Osteocyte (in vitro differentiated cells): ENCODE measurements around the gene EYA2. TPM values are rescaled to one million over a fixed set of nuclear protein-coding genes. Genes with fewer than 3 reads are reported as not detected.

Experiments used
- DNase-seq: peaks from one replicate; pipeline ENCODE4 v3.0.0; 2021; ENCODE audit warnings: mixed read lengths; ENCODE audit not compliant: unreplicated experiment; ENCODE audit errors: extremely low spot score
- H3K27ac Mint-ChIP-seq: one replicate; pipeline ENCODE4 v1.8.0; 2021; ENCODE audit warnings: mild to moderate bottlenecking, mixed read lengths; ENCODE audit not compliant: unreplicated experiment
- H3K27me3 Mint-ChIP-seq: one replicate; pipeline ENCODE4 v1.8.0; 2021; ENCODE audit warnings: mixed read lengths; ENCODE audit not compliant: unreplicated experiment
- H3K36me3 Mint-ChIP-seq: one replicate; pipeline ENCODE4 v1.8.0; 2021; ENCODE audit warnings: mixed read lengths; ENCODE audit not compliant: unreplicated experiment
- H3K4me1 Mint-ChIP-seq: one replicate; pipeline ENCODE4 v1.8.0; 2021; ENCODE audit warnings: mixed read lengths; ENCODE audit not compliant: unreplicated experiment
- H3K4me3 Mint-ChIP-seq: one replicate; pipeline ENCODE4 v1.8.0; 2021; ENCODE audit warnings: mild to moderate bottlenecking, moderate library complexity, mixed read lengths; ENCODE audit not compliant: unreplicated experiment
- H3K9me3 Mint-ChIP-seq: one replicate; pipeline ENCODE4 v1.8.0; 2021; ENCODE audit warnings: mixed read lengths; ENCODE audit not compliant: unreplicated experiment
- total RNA-seq: library from RNA; stranded (reverse); gene quantifications from 2 replicates; pipeline ENCODE4 v1.2.1, GENCODE V29; 2021
- TF ChIP-seq, protein P1 (sequence below): fragments of 200-600 bp; sonication (generic); IDR thresholded peaks from 2 replicates; pipeline ENCODE4 v1.5.0; 2021; ENCODE audit warnings: antibody characterized with exemption, mild to moderate bottlenecking, moderate library complexity

The EYA2 gene
- total RNA-seq, 1 donor from 2014 or later = not detected

DNA sequence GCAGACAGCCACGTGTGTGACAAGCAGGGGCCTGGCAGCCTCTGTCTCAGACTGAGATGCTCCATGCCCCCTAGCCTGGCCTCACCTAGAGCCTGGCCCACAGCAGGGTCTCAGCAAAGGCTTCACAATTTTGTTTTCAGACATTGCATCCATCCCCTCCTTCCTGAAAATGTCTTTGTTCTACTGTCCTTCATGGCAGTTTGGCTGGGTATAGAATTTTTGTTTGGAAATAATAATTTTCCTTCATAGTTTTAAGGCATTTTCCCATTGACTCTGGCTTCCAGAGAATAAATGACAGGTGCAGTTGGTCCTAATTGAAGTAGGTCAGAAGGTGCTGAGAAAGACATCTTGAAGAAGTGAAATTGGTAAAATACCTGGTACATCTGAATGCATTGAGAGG, 216.2 kb downstream of the EYA2 start:
- TF ChIP-seq, protein P1, sequence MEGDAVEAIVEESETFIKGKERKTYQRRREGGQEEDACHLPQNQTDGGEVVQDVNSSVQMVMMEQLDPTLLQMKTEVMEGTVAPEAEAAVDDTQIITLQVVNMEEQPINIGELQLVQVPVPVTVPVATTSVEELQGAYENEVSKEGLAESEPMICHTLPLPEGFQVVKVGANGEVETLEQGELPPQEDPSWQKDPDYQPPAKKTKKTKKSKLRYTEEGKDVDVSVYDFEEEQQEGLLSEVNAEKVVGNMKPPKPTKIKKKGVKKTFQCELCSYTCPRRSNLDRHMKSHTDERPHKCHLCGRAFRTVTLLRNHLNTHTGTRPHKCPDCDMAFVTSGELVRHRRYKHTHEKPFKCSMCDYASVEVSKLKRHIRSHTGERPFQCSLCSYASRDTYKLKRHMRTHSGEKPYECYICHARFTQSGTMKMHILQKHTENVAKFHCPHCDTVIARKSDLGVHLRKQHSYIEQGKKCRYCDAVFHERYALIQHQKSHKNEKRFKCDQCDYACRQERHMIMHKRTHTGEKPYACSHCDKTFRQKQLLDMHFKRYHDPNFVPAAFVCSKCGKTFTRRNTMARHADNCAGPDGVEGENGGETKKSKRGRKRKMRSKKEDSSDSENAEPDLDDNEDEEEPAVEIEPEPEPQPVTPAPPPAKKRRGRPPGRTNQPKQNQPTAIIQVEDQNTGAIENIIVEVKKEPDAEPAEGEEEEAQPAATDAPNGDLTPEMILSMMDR = no peak
- no peak overlapping the region for H3K27ac Mint-ChIP-seq
- no peaks in the 10 kb centered on the region for H3K4me1 Mint-ChIP-seq
- no peak overlapping the region for H3K4me3 Mint-ChIP-seq
- peaks cover 13% of the 10 kb centered on the region for H3K27me3 Mint-ChIP-seq
- no peaks in the 10 kb centered on the region for H3K36me3 Mint-ChIP-seq
- peaks cover 4% of the 10 kb centered on the region for H3K9me3 Mint-ChIP-seq
- no peak for DNase-seq

- DNase-seq = no peak
- TF ChIP-seq, protein P1 = no peak
- peaks cover 4% of the 10 kb centered on the region for H3K9me3 Mint-ChIP-seq
- H3K27me3 Mint-ChIP-seq = peaks cover 10% of the 10 kb centered on the region
- no peak overlapping the region for H3K4me3 Mint-ChIP-seq
- H3K36me3 Mint-ChIP-seq = no peaks in the 10 kb centered on the region
- no peaks in the 10 kb centered on the region for H3K4me1 Mint-ChIP-seq
- H3K27ac Mint-ChIP-seq = no peak overlapping the region
Observed at GRCh38 chr20:47111576-47111975, 216.9 kb downstream of the EYA2 start.

DNA sequence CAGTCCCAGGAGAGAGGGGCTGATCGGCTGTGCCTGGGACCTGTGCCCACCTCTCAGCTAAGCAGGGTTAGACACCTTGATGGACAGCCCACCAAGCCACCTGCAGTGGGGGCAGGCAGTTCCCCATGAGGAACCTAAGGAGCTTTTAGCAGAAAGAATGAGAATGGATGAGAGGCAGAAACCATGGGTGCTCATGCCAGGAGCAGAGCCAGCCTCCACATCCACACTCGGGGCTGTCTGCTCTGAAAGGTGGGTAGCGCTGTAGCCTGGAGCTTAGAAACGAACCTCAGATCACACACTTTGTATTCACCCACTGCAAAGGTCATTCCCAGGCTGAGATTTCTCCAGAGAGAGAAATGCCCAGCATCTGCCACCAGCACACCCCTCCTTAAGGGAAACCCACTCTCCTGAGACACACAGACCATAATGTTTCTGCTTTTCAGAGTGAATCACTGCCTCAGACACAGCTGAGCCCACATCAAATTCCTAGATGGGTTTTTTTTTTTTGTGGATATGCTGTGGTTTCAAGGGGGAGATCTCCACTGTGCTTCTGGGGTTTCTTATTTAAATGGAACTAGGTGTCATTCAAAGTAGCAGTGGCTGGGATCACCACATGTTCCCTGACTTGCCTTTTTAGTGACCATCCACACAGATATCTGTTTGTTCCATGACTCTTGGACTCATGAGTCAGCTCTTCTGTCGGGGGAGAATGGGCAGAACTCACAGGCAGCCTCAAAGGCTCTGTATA, 218.9 kb downstream of the EYA2 start:
- H3K4me1 Mint-ChIP-seq = no peaks in the 10 kb centered on the region
- DNase-seq = no peak
- peaks cover 13% of the 10 kb centered on the region for H3K27me3 Mint-ChIP-seq
- no peaks in the 10 kb centered on the region for H3K36me3 Mint-ChIP-seq
- H3K27ac Mint-ChIP-seq = no peak overlapping the region
- no peak overlapping the region for H3K4me3 Mint-ChIP-seq
- peaks cover 4% of the 10 kb centered on the region for H3K9me3 Mint-ChIP-seq
- TF ChIP-seq, protein P1 = no peak

- H3K4me3 Mint-ChIP-seq = no peak overlapping the region
- H3K27me3 Mint-ChIP-seq = peaks cover 24% of the 10 kb centered on the region
- H3K27ac Mint-ChIP-seq = no peak overlapping the region
- no peaks in the 10 kb centered on the region for H3K36me3 Mint-ChIP-seq
- no peaks in the 10 kb centered on the region for H3K4me1 Mint-ChIP-seq
- peaks cover 4% of the 10 kb centered on the region for H3K9me3 Mint-ChIP-seq
- TF ChIP-seq, protein P1 = no peak
- DNase-seq = no peak
Observed at GRCh38 chr20:47115694-47116093, 221.1 kb downstream of the EYA2 start.

GRCh38 chr20:47117371-47117770, 222.7 kb downstream of the EYA2 start:
- no peaks in the 10 kb centered on the region for H3K9me3 Mint-ChIP-seq
- TF ChIP-seq, protein P1 = no peak
- no peaks in the 10 kb centered on the region for H3K36me3 Mint-ChIP-seq
- DNase-seq = no peak
- no peak overlapping the region for H3K27ac Mint-ChIP-seq
- no peak overlapping the region for H3K4me3 Mint-ChIP-seq
- H3K4me1 Mint-ChIP-seq = no peaks in the 10 kb centered on the region
- peaks cover 24% of the 10 kb centered on the region for H3K27me3 Mint-ChIP-seq
